ES-I3 (cell line): ENCODE measurements around the gene SMAD1.

ENCODE experiments used
- H3K36me3 ChIP-seq: 2 replicates; pipeline ENCODE4 v1.6.1; 2013; ENCODE audit warnings: mild to moderate bottlenecking, low read length, control low read depth, moderate library complexity; ENCODE audit not compliant: insufficient read depth
- H3K4me1 ChIP-seq: 2 replicates; pipeline ENCODE4 v1.6.1; 2013; ENCODE audit warnings: mild to moderate bottlenecking, control low read depth, low read length; ENCODE audit not compliant: insufficient read depth
- H3K9ac ChIP-seq: 2 replicates; pipeline ENCODE4 v1.6.1; 2013; ENCODE audit warnings: low read depth, mild to moderate bottlenecking, low read length, moderate library complexity
- H3K9me3 ChIP-seq: 2 replicates; pipeline ENCODE4 v1.6.1; 2013; ENCODE audit warnings: mild to moderate bottlenecking, low read length, moderate library complexity; ENCODE audit not compliant: control insufficient read depth, insufficient read depth

SMAD1 gene

DNA sequence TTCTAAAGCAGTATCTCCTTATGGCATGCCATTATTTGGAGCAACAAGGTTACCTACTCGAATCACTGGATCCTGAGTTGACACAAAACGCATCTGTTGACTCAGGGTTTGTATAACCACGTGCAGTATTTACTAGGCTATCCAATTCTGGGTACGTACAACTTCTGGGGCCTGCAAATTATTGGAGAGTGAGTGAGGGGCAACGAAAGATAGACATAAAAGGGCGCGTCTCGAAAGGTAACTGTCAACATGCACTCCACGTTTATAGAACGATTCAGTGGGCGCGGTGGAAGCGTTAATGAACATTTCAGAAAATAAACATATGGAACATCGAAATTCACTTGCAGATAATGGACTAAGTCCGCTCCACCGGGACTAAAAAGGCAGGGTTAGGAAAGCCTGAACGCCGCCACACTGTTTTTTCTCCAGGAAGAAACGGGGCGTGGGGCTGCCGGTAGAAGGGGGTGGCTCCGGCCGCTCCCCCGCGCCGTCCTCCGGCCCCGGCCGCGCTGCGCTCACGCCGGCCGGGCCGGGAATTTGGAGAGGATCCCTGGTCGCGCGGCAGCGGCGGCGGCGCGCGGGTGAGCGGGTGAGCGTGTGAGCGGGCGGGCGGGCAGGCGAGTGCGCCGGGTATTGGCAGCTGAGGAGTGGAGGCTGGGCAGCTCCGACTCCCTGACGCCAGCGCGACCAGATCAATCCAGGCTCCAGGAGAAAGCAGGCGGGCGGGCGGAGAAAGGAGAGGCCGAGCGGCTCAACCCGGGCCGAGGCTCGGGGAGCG lies at the start of gene SMAD1:
SMAD1 (plus strand) TSS at position 690 of the 778 bp plus-strand sequence. CDS start 32,761 bp downstream, outside the sequence.
- H3K9me3 ChIP-seq: no peaks in the 10 kb centered on the region
- H3K4me1 ChIP-seq: peaks cover 4% of the 10 kb centered on the region; the same call in 1 of the 2 replicates
- H3K9ac ChIP-seq: peak within 1 kb of the TSS; percentile 87
- H3K36me3 ChIP-seq: no peaks in the 10 kb centered on the region

DNA sequence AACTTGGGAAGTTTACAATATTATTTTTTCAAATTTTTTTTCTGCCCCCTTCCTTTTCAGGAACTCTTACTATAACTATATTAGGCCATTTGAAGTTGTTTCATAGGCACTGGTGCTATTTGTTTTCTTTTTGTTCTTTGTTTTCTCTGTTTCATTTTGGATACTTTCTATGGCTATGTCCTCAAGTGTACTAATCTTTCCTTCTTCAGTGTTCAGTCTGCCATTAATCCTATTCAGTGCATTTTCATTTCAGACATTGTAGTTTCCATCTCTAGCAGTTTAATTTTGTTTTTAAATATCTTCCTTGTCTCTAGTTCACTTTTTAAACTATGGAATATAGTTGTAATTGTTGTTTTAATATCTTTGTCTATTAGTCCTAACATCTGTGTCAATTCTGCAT lies 48.0 kb upstream of the SMAD1 start:
- Histone ChIP-seq H3K4me1 (peaks cover 9% of the 10 kb centered on the region; the same call in 1 of the 2 replicates), H3K36me3 (no peaks in the 10 kb centered on the region), H3K9ac (no peak overlapping the region), H3K9me3 (no peaks in the 10 kb centered on the region; the same call in 1 of the 2 replicates)

DNA sequence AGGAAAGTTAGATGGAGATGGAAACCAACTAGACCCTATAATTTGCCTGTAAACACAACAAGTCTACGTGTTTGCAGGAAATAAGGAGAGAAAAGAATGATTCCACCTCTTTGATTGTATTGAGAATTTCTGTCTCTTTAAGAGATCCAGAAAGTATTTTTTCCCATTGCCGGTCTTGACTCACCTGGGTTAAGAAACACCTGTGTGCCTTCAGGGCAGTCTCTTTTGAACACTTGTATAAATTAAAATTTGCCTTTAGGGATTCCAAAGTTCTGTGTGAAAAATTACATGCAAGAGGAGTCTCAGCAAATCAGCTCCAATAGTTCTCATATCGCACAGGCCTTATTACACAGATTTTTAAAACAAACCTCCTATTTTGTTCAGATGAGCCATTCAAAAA lies 46.0 kb upstream of the SMAD1 start:
- Histone ChIP-seq H3K4me1 (peaks cover 9% of the 10 kb centered on the region; the same call in 1 of the 2 replicates), H3K36me3 (no peaks in the 10 kb centered on the region), H3K9ac (no peak overlapping the region), H3K9me3 (no peaks in the 10 kb centered on the region; the same call in 1 of the 2 replicates)

DNA sequence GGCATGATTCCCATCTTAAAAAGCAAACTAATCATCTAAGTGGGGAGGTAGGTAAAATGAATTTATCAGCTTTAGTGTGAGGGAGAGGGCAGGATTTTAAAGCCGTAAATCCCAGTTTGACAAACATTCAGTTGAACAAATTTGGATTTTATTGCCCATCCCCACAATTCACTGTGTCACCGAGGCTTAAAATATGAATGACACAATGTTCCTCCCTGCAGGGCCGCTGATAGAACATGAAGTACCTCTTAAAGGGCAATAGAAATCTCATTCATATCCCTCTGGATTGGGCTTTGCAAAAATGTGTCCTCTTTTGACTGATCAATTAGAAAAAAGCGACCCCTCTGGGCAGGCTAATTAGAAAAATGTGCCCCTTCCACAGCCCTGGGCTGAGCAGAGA lies 45.5 kb upstream of the SMAD1 start:
- no peaks in the 10 kb centered on the region for H3K36me3 ChIP-seq
- no peak overlapping the region for H3K9ac ChIP-seq
- no peaks in the 10 kb centered on the region; the same call in 1 of the 2 replicates for H3K9me3 ChIP-seq
- peaks cover 9% of the 10 kb centered on the region; the same call in 1 of the 2 replicates for H3K4me1 ChIP-seq

DNA sequence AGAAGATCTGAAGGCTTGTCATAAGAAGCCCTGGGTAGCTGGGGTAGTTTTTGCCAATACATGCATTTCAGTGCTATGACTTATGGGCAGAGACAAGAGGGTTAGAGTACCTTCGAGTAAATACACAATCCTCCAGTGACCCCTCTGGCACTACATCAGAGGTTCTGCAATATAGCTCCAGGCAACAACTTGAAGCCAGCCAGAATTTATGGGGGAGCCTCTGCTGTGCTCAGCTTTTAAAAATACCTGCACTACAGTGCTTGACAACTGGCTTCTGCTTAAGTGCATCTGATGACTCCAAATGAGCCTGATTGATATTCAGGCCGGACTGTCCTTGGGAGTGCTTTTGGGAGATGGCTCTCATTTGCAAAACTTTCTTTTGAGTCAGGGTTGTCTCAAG lies 44.9 kb upstream of the SMAD1 start:
- Histone ChIP-seq H3K9ac (no peak overlapping the region), H3K9me3 (no peaks in the 10 kb centered on the region; the same call in 1 of the 2 replicates), H3K36me3 (no peaks in the 10 kb centered on the region), H3K4me1 (peaks cover 9% of the 10 kb centered on the region; the same call in 1 of the 2 replicates)

DNA sequence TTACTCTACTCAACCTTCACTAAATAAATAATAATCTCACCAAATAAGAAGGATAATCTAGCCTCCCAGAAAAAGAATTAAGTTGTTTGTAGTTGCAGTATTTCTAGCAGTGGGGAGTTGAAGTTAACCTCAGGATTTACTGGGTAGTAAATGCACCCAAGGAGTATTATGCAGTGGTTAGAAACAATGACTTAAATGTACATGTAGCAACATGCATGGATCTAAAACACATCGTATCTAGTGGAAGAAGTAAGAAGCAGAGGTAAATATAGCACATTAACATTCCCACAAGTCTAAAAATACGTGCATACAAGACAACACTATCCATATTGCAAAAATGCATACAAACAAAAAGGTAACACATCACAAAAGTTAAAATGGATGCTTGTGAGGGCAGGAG lies 44.2 kb upstream of the SMAD1 start:
- no peaks in the 10 kb centered on the region for H3K36me3 ChIP-seq
- peaks cover 9% of the 10 kb centered on the region; the same call in 1 of the 2 replicates for H3K4me1 ChIP-seq
- no peaks in the 10 kb centered on the region; the same call in 1 of the 2 replicates for H3K9me3 ChIP-seq
- no peak overlapping the region for H3K9ac ChIP-seq

DNA sequence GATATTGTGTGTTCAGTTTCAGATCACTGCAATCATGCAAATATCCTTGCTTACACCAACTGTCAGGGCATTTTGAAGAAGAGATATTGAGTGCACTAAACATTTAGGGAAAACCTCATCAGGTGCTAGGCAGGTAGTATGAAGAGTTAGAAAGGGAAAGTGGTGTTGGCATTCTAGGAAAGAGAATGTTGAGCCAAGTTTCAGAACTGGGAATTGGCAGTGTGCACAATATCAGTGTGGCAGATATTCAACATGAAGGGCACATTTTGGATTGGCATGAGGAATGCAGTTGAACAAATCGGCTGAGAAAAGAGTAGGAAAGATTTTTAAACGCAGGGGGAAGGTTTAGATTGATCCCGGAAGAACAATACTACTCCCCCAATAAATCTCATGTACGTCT lies 43.4 kb upstream of the SMAD1 start:
- peaks cover 9% of the 10 kb centered on the region; the same call in 1 of the 2 replicates for H3K4me1 ChIP-seq
- no peak overlapping the region for H3K9ac ChIP-seq
- no peaks in the 10 kb centered on the region for H3K36me3 ChIP-seq
- H3K9me3 ChIP-seq: no peaks in the 10 kb centered on the region; the same call in 1 of the 2 replicates

DNA sequence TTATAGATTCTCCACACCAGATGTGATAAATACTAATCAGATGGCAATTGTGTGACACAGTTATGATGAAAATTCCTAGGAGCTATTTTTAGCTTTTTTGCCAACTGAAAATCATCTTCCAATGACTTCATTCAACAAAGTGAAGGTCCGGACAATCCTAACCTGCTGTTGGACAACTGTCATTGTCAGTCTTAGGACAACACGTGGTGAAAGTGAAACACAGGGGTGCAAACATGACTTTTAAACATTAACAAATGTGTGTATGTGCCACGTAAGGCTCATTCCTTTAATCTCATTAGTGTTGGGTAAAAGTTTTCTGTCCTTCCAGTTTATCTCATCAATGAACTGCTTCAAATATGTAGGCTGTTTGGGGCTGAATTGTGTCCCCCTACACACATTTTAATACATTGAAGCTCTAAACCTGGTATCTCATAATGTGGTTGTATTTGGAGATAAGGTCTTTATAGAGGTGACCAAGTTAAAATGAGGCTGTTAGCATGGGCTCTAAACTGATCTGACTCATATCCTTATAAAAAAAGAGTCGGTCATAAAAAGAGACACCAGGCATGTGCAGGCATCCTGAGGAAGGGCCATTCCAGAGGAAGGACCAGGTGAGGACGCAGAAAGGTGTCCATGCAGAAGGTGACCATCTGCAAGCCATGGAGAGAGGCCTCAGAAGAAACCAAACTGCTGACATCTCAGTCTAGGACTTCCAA lies 41.2 kb upstream of the SMAD1 start:
- H3K36me3 ChIP-seq: no peaks in the 10 kb centered on the region
- peaks cover 9% of the 10 kb centered on the region; the same call in 1 of the 2 replicates for H3K4me1 ChIP-seq
- H3K9ac ChIP-seq: no peak overlapping the region
- H3K9me3 ChIP-seq: no peaks in the 10 kb centered on the region

DNA sequence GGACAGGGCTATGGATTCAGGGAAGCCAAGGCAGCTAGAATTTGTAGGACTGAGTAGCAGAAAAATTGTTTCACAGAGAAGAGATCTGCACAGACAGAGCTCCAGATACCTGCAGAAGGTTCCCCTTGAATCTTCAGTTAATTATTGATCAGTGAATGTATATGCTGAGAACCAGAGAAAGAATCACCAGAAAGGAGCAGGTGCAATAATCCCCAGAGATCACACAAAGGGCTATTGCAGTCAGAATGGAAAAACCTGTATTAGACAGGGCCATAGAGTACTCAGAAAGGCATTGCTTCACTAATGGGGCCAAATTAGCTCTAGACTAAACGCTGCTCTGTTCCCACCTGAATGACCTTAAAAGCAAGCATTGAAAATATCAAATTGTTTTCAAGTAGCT lies 35.5 kb upstream of the SMAD1 start:
- Histone ChIP-seq H3K9ac (no peak overlapping the region), H3K4me1 (no peaks in the 10 kb centered on the region), H3K36me3 (no peaks in the 10 kb centered on the region), H3K9me3 (no peaks in the 10 kb centered on the region)

DNA sequence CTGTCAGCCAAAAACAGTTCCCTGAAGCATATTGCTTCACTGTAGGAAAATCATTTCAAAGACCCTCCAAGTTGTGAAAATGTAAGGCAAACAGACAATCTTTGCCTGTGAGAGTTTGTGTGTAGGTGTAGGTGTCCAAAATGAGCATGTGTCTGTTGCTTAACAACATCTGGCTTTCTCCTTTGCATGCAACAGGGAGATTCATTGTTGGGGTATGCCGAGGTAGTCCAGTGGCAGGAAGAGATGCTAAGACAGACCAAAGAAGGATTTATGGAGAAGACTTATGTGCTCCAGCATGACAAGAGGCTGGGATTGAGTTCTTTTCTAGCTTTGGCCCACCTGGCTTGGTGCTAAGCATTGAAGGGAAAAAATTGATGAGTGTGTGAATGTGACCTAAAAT lies 29.8 kb upstream of the SMAD1 start:
- H3K36me3 ChIP-seq: no peaks in the 10 kb centered on the region
- no peaks in the 10 kb centered on the region for H3K4me1 ChIP-seq
- H3K9ac ChIP-seq: no peak overlapping the region
- no peaks in the 10 kb centered on the region for H3K9me3 ChIP-seq

DNA sequence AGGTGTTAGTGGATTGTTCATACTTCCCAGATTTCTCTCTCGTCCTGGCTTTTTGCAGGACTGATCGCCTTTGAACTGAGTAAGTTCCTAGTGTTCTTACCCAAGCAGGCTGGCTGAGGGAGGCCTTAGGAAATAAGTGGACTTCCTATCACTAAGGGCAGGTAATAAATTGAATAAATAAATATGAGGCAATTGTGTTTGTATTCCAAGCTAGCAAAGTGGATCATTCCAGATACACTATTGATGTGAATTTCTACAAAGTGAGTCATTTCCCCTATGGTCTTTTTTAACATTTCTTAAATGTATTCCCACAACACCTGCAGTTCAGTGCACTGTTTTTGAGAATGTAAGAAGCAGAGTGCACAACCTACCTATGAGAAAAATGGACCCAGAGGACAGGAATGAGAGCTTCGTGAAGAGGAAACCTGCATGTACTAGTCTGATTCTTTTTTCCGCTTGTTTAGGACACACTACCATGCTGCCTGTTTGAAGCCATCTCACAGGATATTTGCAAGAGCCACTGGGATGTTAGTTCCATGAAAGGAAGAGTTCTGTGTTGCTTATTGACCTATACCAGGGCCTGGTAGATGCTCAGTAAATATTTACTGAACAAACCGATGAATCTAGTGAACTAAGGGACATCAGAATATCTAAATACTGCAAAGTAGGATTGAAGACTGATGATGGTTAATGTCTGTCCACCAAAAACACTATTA lies 29.0 kb upstream of the SMAD1 start:
- H3K9ac ChIP-seq: no peak overlapping the region
- no peaks in the 10 kb centered on the region for H3K36me3 ChIP-seq
- no peaks in the 10 kb centered on the region for H3K4me1 ChIP-seq
- H3K9me3 ChIP-seq: no peaks in the 10 kb centered on the region; the same call in 1 of the 2 replicates

DNA sequence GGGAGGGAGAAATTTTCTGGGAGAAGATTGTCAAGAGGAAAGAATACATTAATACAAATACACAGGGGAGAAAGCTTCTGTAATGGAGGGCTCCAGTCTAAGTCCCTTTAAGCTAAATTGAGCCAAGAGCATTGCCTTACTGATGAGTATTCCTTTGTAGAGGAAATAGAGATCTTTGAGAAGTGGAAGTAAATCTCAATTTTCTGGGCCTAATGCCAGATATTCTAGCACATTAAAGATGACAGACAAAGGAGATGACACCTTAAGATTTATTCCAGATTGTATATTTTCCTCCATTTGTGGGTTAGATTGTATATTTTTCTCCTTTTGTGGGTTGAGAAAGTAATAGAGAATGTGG lies 28.5 kb upstream of the SMAD1 start:
- Histone ChIP-seq H3K4me1 (no peaks in the 10 kb centered on the region), H3K36me3 (no peaks in the 10 kb centered on the region), H3K9ac (no peak overlapping the region), H3K9me3 (no peaks in the 10 kb centered on the region; the same call in 1 of the 2 replicates)

DNA sequence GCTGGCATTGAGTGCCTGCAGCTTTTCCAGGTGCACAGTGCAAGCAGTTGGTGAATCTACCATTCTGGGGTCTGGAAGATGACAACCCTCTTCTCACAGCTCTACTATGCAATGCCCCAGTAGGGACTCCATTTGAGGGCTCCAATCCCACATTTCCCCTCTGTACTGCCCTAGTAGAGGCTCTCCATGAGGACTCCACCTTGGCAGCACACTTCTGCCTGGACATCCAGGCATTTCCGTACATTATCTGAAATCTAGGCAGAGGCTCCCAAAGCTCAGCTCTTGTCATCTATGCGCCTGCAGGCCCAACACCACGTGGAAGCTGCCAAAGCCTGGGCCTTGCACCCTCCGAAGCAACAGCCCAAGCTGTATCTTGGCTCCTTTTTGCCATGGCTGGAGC lies 8.4 kb upstream of the SMAD1 start:
- Histone ChIP-seq H3K36me3 (no peaks in the 10 kb centered on the region), H3K9ac (no peak overlapping the region), H3K4me1 (no peaks in the 10 kb centered on the region), H3K9me3 (peaks cover 19% of the 10 kb centered on the region)

DNA sequence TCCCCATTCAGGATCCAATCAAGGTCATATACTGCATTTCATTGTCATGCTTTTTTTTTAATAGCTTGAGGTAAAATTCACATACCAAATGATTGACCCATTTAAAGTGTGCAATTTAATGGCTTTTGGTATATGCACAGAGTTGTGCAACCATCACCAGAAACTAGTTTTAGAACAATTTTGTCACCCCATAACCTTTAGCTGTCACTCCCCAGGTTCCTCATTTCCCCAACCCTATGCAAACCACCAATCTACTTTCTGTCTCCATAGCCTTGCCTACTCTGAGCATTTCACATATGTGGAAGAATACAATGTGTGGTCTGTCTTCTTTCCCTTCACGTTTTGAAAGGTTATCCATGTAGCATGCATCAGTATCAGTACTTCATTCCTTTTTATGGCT lies 1.4 kb upstream of the SMAD1 start:
- no peak overlapping the region for H3K9ac ChIP-seq
- no peaks in the 10 kb centered on the region for H3K9me3 ChIP-seq
- H3K4me1 ChIP-seq: peaks cover 4% of the 10 kb centered on the region; the same call in 1 of the 2 replicates
- no peaks in the 10 kb centered on the region for H3K36me3 ChIP-seq
